HepG2 (cell line): ENCODE measurements around the gene NUDT22. TPM values are rescaled to one million over a fixed set of nuclear protein-coding genes. Genes with fewer than 3 reads are reported as not detected.

ENCODE experiments used
- ATF1 ChIP-seq: IDR thresholded peaks from 2 replicates; pipeline ENCODE4 v1.6.1; 2016; ENCODE audit warnings: mild to moderate bottlenecking, control low read depth
- NONO ChIP-seq, 2 experiments: fragments of 450-650 bp in 1 of 2; sonication (generic) in 1 of 2; formaldehyde crosslinking in 1 of 2; IDR thresholded peaks in 1 of 2; conservative IDR thresholded peaks in 1 of 2; 2 replicates each; pipeline versions ENCODE4 v1.6.1 to v1.8.0; 2017 to 2022; ENCODE audit warnings: mild to moderate bottlenecking in 1 of 2, missing genetic modification reagents in 1 of 2, moderate library complexity in 1 of 2
- RELA ChIP-seq: sonication (generic); formaldehyde crosslinking; IDR thresholded peaks from 2 replicates; pipeline ENCODE4 v1.4.0; 2020; ENCODE audit warnings: missing genetic modification reagents
- SMYD3 ChIP-seq: sonication (generic); formaldehyde crosslinking; IDR thresholded peaks from 2 replicates; pipeline ENCODE4 v1.8.1; 2023; ENCODE audit warnings: mild to moderate bottlenecking, missing genetic modification reagents
- ZBTB21 ChIP-seq: sonication (generic); formaldehyde crosslinking; IDR thresholded peaks from 2 replicates; pipeline ENCODE4 v1.4.0; 2020; ENCODE audit warnings: missing genetic modification reagents
- ZNF124 ChIP-seq: sonication (generic); formaldehyde crosslinking; IDR thresholded peaks from 2 replicates; pipeline ENCODE4 v1.4.0; 2020; ENCODE audit warnings: missing genetic modification reagents
- ZNF570 ChIP-seq: sonication (generic); formaldehyde crosslinking; IDR thresholded peaks from 2 replicates; pipeline ENCODE4 v1.4.0; 2020; ENCODE audit warnings: mild to moderate bottlenecking, missing genetic modification reagents, borderline replicate concordance
- ZNF777 ChIP-seq: sonication (generic); formaldehyde crosslinking; IDR thresholded peaks from 2 replicates; pipeline ENCODE4 v1.4.0; 2020; ENCODE audit warnings: missing genetic modification reagents
- polyA plus RNA-seq, 8 experiments: library from polyadenylated mRNA; depleted of rRNA in 3 of 8; stranded (reverse) in 7 of 8; unstranded in 1 of 8; fragments of >200 nt; fragmentation: Illumina TruSeq in 4 of 8; extraction: Trizol in 4 of 8; gene quantifications; 2 replicates each; pipeline versions ENCODE4 v1.2.1 to v1.2.3, GENCODE V29; 2011 to 2016; ENCODE audit warnings: low read depth in 4 of 8, missing spikeins in 1 of 8, mixed read lengths in 1 of 8; ENCODE audit not compliant: insufficient read depth in 1 of 8
- total RNA-seq, 5 experiments: library from RNA; depleted of rRNA; stranded (reverse); fragments of >200 nt; fragmentation: Illumina TruSeq; extraction: Trizol; gene quantifications; 2 replicates each; pipeline ENCODE4 v1.2.3, GENCODE V29; 2016; ENCODE audit warnings: low read depth in 1 of 5
- TF ChIP-seq, protein P1 (sequence below): sonication (generic); formaldehyde crosslinking; IDR thresholded peaks from 2 replicates; pipeline ENCODE4 v1.5.0; 2020; ENCODE audit warnings: missing genetic modification reagents
- TF ChIP-seq, protein P2 (sequence below): sonication (generic); formaldehyde crosslinking; IDR thresholded peaks from 2 replicates; pipeline ENCODE4 v1.4.0; 2020; ENCODE audit warnings: missing genetic modification reagents; ENCODE audit errors: not compliant biosample characterization
- TF ChIP-seq, protein P3 (sequence below): IDR thresholded peaks from 2 replicates; pipeline ENCODE4 v1.4.0; 2020; ENCODE audit warnings: mild to moderate bottlenecking, missing genetic modification reagents
- TF ChIP-seq, protein P4 (sequence below): sonication (generic); formaldehyde crosslinking; IDR thresholded peaks from 2 replicates; pipeline ENCODE4 v1.4.0; 2020; ENCODE audit warnings: low read depth, mild to moderate bottlenecking, missing genetic modification reagents
- TF ChIP-seq, protein P5 (sequence below): sonication (generic); formaldehyde crosslinking; conservative IDR thresholded peaks from 2 replicates; pipeline ENCODE4 v1.5.0; 2020; ENCODE audit warnings: missing genetic modification reagents
- TF ChIP-seq, protein P6 (sequence below): conservative IDR thresholded peaks from 2 replicates; pipeline ENCODE4 v1.6.1; 2018; ENCODE audit warnings: missing genetic modification reagents
- TF ChIP-seq, protein P7 (sequence below): sonication (generic); formaldehyde crosslinking; IDR thresholded peaks from 2 replicates; pipeline ENCODE4 v1.8.1; 2023; ENCODE audit warnings: mild to moderate bottlenecking, missing genetic modification reagents

The NUDT22 gene
- total and polyA plus RNA-seq, 2 of the 13 experiments (the other 11 are each of a cell fraction or from before 2014, with no cell fraction given) = 33.5 to 39.8 TPM

DNA sequence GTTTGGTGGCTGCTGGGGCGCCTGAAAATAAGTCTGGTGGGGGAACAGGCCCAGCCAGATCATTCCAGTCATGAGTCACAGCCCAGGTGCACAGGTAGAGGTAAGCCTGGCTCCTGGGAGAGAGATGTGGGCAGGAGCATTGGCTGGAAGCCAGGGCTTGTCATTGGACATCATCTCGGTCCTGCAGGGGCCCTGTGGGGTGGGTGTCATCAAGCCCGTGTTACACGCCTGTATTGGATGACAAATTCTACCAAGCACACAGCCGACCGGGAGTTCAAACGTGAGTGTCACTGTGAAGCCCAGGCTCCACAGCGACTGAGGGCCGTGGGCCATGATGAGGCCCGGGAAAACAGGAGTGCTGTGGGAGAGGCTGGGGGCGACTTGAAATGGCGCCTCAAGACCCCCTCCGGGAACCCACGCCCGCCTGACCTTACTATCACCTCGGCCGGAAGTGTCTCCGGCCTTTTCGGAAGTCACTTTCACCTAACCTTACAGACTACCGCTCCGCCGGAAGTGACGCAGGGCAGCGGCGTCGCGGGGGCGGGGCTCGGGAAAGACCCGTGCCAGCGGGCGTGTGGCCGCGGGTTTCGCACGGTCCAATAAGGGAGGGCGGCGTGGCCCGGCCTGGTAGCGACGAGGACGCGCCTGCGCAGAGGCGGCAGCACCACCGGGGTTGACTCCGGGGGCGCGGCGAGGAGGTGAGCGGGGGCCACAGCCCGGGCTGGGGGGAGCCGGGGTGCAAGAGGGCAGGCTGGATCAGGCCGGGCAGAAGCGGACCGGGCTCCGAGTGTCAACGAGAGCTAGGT is 14.6 kb downstream of the NUDT22 start, which contains the start of gene FKBP2 (continued):
- TF ChIP-seq NONO (IDR thresholded peaks at IDR 0.05) (no peak), NONO (CRISPR knock-in tag; conservative IDR thresholded peaks at IDR 0.05) (peak; percentile 66), SMYD3 (CRISPR knock-in tag) (no peak), ZNF124 (CRISPR knock-in tag) (0 out of 2 replicates have a peak, but pooled peaks have one; percentile 62), ZBTB21 (CRISPR knock-in tag) (0 out of 2 replicates have a peak, but pooled peaks have one; percentile 8), ZNF570 (CRISPR knock-in tag) (no peak), ZNF777 (0 out of 2 replicates have a peak, but pooled peaks have one; percentile 36), ATF1 (peak; percentile 86), RELA (no peak; the same call in 1 of the 2 replicates)
- TF ChIP-seq, protein P1, sequence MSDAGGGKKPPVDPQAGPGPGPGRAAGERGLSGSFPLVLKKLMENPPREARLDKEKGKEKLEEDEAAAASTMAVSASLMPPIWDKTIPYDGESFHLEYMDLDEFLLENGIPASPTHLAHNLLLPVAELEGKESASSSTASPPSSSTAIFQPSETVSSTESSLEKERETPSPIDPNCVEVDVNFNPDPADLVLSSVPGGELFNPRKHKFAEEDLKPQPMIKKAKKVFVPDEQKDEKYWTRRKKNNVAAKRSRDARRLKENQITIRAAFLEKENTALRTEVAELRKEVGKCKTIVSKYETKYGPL = no peak
- TF ChIP-seq, protein P2, sequence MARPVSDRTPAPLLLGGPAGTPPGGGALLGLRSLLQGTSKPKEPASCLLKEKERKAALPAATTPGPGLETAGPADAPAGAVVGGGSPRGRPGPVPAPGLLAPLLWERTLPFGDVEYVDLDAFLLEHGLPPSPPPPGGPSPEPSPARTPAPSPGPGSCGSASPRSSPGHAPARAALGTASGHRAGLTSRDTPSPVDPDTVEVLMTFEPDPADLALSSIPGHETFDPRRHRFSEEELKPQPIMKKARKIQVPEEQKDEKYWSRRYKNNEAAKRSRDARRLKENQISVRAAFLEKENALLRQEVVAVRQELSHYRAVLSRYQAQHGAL (CRISPR knock-in tag) = peak; percentile 67
- TF ChIP-seq, protein P3, sequence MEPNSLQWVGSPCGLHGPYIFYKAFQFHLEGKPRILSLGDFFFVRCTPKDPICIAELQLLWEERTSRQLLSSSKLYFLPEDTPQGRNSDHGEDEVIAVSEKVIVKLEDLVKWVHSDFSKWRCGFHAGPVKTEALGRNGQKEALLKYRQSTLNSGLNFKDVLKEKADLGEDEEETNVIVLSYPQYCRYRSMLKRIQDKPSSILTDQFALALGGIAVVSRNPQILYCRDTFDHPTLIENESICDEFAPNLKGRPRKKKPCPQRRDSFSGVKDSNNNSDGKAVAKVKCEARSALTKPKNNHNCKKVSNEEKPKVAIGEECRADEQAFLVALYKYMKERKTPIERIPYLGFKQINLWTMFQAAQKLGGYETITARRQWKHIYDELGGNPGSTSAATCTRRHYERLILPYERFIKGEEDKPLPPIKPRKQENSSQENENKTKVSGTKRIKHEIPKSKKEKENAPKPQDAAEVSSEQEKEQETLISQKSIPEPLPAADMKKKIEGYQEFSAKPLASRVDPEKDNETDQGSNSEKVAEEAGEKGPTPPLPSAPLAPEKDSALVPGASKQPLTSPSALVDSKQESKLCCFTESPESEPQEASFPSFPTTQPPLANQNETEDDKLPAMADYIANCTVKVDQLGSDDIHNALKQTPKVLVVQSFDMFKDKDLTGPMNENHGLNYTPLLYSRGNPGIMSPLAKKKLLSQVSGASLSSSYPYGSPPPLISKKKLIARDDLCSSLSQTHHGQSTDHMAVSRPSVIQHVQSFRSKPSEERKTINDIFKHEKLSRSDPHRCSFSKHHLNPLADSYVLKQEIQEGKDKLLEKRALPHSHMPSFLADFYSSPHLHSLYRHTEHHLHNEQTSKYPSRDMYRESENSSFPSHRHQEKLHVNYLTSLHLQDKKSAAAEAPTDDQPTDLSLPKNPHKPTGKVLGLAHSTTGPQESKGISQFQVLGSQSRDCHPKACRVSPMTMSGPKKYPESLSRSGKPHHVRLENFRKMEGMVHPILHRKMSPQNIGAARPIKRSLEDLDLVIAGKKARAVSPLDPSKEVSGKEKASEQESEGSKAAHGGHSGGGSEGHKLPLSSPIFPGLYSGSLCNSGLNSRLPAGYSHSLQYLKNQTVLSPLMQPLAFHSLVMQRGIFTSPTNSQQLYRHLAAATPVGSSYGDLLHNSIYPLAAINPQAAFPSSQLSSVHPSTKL (CRISPR knock-in tag) = 0 out of 2 replicates have a peak, but pooled peaks have one; percentile 17
- TF ChIP-seq, protein P4, sequence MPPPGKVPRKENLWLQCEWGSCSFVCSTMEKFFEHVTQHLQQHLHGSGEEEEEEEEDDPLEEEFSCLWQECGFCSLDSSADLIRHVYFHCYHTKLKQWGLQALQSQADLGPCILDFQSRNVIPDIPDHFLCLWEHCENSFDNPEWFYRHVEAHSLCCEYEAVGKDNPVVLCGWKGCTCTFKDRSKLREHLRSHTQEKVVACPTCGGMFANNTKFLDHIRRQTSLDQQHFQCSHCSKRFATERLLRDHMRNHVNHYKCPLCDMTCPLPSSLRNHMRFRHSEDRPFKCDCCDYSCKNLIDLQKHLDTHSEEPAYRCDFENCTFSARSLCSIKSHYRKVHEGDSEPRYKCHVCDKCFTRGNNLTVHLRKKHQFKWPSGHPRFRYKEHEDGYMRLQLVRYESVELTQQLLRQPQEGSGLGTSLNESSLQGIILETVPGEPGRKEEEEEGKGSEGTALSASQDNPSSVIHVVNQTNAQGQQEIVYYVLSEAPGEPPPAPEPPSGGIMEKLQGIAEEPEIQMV = peak; percentile 27; the same call in 1 of the 2 replicates
- TF ChIP-seq, protein P5, sequence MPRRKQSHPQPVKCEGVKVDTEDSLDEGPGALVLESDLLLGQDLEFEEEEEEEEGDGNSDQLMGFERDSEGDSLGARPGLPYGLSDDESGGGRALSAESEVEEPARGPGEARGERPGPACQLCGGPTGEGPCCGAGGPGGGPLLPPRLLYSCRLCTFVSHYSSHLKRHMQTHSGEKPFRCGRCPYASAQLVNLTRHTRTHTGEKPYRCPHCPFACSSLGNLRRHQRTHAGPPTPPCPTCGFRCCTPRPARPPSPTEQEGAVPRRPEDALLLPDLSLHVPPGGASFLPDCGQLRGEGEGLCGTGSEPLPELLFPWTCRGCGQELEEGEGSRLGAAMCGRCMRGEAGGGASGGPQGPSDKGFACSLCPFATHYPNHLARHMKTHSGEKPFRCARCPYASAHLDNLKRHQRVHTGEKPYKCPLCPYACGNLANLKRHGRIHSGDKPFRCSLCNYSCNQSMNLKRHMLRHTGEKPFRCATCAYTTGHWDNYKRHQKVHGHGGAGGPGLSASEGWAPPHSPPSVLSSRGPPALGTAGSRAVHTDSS (CRISPR knock-in tag) = no peak
- TF ChIP-seq, protein P6, sequence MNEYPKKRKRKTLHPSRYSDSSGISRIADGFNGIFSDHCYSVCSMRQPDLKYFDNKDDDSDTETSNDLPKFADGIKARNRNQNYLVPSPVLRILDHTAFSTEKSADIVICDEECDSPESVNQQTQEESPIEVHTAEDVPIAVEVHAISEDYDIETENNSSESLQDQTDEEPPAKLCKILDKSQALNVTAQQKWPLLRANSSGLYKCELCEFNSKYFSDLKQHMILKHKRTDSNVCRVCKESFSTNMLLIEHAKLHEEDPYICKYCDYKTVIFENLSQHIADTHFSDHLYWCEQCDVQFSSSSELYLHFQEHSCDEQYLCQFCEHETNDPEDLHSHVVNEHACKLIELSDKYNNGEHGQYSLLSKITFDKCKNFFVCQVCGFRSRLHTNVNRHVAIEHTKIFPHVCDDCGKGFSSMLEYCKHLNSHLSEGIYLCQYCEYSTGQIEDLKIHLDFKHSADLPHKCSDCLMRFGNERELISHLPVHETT = peak; percentile 73
- TF ChIP-seq, protein P7, sequence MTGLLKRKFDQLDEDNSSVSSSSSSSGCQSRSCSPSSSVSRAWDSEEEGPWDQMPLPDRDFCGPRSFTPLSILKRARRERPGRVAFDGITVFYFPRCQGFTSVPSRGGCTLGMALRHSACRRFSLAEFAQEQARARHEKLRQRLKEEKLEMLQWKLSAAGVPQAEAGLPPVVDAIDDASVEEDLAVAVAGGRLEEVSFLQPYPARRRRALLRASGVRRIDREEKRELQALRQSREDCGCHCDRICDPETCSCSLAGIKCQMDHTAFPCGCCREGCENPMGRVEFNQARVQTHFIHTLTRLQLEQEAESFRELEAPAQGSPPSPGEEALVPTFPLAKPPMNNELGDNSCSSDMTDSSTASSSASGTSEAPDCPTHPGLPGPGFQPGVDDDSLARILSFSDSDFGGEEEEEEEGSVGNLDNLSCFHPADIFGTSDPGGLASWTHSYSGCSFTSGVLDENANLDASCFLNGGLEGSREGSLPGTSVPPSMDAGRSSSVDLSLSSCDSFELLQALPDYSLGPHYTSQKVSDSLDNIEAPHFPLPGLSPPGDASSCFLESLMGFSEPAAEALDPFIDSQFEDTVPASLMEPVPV = peak; percentile 26
